NCI-H446 (cell line): Measurements from ENCODE around the gene YWHAG.
"Not testable (repeated sequence)": the region's sequence is repeated elsewhere in the genome, so short reads cannot be mapped to it uniquely, and the experiment has no call there.

ENCODE experiments used
- DNase-seq, 2 experiments: peaks; one replicate each; lab custom pipeline; 2025; lab: John Stamatoyannopoulos, UW

Gene YWHAG

DNA sequence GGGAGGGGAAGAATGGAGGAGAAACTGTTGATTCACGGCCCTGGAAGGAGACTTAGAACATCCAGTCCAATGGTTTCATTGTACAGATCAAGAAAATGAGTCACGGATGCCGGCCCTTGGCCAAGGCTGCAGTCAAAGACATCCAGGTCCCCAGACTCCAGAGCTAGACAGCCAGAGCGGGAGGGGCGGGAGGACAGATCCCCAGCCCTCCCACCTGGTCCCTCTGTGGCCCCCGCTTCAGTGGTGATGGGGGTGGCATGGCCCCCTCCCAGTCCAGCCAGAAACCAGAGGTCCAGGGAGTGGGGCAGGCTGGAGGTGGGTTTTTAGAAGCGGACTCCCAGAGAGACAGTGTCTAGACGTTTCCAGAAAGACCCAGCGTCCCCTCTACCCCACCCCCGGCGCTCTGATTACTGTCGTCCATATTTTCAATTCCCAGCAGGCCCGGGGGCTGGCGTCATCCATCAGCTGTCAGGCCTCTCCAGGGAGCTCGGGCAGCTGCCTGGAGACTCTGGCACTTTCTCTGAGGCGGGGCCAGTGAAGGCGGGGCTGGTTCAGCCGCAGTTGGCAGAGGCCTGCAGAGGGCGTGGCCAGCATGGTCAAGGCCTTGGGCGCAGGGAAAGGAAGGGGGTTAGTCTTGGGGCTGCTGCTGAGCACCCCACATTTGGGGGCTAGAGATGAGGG, 64.3 kb downstream of the YWHAG start:
- peak; percentile 25 to 84 for DNase-seq

DNA sequence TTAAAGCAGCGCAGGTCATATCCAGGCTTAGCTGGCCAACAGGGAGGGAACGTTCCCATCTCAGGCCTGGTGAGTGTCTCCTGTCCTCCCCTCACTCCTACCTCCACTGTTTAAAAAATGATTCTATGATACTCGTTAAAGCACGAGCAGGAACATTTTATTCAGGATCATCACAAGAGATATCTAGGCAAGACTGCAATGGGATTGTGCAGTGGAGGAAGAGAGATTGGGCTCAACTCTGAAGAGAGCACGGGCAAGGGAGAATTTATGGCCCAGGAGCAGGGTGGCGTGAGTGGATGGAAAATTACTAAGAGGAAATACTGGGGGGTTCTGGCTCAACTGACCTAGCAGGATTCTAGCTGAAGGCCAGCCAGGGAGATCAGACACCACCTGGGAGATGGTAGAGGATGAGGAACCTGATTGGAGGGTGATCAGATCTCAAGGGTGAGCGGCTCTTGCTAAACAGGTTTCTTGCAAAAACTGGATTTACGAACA, 65.3 kb downstream of the YWHAG start:
- DNase-seq = no peak

DNA sequence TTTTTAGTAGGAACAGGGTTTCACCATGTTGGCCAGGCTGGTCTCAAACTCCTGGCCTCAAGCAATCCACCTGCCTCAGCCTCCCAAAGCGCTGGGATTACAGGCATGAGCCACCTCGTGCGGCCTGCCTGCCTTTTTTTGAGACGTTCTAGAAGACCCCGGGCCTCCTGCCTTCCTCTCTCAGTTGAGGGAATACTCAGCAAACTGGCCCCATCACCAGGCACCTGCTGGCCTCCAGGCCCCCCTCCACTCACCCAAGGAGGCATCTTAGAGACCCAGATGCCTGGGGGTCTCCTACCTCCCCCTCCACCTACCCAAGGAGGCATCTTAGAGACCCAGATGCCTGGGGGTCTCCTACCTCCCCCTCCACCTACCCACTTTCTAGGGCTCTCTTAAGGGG, 65.9 kb downstream of the YWHAG start:
- not testable (repeated sequence) for DNase-seq

DNA sequence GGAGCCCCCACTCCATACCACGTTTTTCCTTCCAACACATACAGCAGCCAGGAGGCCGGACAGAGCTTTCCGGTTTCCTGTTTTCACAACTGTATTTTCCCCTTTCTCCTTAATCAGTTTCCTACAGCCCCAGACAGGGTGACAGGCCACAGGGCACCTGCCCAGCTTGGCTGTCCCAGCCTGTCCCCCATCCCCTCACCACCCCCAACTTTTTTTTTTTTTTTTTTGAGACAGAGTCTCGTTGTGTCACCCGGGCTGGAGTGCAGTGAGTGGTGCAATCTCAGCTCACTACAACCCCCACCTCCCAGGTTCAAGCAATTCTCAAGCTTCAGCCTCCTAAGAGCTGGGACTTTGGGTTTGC, 66.6 kb downstream of the YWHAG start:
- DNase-seq = no peak

DNA sequence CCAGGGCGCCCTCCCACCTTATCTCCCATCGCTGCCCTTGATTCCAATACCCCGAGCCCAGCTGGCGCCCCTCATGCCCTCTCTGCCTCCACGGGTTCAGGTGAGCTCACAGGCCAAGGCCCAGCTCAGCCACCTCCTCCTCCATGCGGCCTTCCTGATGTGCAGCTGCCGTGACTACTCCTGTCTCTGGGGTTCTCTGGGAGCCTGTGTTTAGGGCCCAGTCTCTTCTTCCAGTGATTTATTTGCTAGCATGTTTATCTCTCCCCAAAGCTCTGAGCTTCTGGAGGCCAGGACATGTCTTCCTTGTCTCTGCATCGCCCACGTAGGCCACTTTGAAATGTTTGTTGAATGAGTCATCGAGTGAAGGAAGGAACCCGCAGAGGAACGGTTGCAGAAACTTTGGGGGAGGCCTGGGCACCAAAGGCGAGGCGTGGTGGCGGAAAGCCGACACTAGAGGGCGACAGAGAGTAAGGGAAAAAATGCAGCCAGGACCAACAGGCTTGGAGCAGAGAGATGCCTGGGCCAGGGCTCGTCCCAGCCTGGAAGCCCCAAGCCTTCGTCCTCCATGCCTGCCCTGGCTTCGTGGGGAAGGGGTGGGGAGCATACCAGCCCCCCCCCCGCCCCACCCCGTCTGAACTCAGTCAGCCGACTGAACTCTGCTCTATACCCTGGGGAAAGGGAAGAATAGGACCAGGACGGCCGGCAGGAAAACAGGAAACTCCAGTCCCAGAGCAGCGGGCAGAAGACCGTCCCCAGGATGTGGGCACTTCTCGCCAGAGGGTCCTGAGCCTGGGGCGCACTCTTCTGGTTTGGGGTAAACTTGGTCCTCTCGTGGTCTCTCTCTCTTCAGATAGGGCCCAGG, 67.2 kb downstream of the YWHAG start:
- DNase-seq = peak; percentile 31 to 62

DNA sequence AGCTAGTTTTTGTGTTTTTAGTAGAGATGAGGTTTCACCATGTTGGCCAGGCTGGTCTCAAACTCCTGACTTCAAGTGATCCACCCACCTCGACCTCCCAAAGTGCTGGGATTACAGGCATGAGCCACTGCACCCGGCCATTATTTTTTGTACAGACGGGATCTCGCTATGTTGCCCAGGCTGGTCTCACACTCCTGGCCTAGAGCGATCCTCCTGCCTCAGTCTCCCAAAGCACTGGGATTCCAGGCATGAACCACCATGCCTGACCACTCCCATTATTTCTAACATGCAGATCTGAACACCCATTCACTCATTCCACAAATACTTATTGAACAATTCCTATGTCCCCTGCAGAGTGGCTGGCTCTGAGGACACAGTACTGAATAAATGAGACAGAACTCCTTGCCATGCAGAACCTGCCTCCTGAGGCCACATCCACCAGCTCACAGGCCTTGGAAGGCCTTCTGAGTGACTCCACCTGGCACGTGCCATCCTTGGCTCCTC, 67.9 kb downstream of the YWHAG start:
- DNase-seq = not testable (repeated sequence)

DNA sequence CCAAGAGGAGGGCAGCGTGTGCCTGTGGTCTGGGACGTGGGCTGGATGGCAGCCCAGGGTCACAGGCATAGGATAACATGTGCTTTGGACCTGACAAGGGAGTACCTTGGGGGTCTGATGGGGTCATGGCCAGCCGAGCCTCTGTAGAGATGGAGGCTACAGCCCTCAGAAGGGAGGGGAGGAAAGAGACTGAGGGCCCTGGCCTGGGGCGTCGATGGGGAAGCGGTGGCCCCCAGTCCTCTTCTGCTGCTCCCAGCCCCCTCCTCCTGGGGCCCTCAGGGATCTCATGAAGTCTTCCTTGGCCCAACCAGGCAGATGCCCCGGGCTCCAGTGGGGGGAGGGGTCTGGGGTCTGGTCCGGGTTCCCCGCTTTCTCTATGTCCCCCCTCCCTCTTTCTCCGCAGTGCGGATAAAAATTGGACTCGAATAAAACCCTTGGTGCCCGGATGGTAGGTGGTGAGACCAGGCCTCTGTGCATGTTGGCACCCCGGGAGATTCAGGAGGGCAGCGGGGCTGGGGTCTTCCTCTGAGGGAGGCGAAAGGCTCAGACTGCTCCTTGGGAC, 71.9 kb downstream of the YWHAG start:
- no peak for DNase-seq

DNA sequence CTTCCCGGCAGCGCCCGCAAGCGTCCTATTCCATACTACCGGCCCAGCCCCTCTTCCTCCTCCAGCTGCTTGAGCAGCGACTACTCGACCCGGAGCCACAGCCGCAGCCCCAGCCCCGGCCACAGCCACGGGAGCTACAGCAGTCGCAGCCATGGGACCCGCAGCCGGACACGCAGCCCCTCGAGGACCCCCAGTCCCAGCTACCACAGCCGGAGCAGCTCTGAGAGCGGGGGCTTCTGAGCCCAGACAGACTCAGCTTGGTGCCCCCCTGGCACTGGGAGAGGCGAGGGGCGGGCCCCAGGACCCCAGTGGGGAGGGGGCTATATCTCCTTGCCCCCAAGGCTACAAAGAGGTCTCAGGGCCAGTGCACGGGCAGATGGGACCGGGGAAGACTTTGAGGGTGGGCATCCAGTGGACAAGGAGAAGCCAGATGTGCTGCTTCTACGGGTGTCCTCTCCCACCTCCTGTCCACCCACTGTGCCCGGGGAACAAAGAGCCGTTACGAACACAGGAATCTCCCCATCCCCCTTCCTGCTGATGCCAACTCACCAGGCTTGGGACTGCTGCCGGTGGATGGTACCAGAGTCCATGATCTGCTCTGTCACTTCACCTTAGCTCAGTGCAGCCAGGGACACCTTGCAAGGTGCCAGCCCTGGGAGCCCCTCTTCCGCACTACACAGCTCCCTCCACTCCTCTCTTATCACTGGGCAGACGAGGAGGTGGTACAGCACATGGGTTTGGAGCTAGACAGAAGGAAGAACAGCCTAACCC, 73.0 kb downstream of the YWHAG start:
- DNase-seq = no peak

DNA sequence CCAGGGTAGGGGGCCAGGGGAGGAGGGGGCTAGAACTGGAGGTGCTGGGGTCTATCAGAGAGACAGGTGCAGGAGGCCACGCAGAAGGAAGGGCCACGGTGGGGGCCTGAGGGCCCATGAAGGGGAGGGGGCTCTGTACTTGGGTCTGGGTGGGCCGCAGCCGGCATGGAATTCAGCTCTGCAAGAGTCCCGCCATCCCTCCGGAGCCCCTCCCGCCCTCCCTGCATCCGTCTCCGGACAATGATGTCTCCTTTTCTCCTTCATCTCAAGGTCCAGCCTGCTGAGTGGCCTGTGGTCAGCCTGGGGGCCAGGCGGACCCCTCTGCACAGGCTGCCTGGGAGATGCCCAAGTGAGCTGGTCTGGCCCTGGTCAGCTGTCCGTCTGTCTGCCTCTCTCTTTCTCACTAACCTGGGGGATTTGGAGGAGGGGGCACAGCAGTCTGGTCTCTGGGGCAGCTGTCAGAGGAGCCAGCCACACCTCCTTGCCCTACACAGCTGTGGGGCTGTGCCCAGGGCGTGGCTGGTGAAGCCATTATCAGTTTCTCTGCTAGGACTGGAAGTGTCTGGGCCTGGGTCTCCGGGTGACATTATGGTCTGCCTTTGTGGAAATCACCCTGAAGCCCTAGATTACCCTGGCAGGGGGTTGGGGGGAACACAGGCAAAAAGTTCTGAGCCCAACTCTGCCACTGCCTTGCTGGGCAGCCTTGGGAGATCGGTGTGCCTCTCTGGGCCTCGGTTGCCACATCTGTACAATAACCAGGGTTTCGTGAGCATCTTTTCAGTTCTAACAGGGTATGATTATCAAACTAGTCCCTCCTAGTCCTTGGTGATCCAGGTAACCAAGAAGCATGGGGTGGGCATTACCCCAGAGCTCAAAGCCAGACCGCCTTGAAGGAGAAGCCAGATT, 75.3 kb downstream of the YWHAG start:
- no peak for DNase-seq

DNA sequence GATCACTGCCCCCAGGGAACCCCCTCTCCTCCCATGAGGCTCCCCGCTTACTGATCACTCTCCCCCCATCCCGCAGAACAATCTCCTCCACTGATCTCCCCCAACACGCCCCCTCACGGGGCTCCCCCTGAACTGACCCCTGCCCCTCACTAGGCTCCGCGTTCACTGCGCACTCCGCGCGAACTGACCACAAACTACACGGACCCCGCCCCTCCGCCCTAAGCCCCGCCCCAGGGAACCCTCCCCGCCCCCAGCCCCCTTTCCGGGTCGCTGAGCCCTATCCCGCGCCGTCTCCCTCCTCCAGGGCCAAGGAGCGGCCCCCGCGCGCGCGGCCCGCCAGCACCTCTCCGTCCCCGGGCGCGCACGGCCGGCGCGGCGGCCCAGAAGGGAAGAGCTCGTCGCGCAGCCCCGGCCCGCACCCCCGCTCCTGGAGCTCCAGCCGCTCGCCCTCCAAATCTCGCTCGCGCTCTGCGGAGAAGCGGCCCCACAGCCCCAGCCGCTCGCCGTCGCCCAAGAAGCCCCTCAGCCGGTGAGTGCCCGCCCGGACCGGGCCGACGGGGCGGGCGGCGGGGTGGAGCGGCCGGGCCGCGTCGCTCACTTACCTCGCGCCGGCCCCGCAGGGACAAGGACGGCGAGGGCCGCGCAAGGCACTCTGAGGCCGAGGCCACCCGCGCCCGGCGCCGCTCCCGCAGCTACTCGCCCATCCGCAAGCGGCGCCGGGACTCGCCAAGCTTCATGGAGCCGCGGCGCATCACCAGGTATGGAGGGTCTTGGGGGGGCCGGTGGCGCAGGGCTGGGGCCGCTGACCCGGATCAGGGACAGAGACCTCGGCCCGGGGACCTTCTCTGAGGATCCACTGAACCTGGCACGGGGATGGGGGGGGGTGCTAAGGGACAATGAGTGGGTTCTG, 76.2 kb downstream of the YWHAG start:
- no peak for DNase-seq

DNA sequence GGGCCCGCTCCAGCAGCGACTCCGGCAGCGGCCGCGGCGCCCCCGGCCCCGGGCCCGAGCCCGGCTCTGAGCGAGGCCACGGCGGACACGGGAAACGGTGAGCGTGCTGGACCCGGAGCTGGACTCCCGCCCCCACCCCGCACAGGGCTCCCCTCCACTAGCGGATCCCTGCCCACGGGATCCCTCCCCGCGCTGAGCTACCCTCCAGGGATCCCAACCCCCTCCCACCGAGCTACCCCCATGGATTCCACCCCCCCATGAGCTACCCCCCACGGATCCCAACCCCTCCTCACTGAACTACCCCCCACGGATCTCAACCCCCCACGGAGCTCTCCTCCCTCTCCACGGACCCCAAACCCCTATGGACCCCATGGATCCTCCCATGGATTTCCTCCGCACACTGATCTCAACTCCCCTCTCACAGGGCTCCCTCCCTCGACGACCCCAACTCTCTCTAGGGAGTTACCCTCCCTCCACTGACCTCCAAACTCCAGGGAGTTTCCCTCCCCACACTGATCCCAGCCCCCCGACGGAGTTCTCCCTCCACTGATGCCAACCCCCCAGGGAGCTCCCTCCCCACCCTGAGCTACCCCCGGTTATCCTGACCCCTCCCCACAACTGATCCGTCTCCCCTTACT, 77.0 kb downstream of the YWHAG start:
- DNase-seq = no peak

DNA sequence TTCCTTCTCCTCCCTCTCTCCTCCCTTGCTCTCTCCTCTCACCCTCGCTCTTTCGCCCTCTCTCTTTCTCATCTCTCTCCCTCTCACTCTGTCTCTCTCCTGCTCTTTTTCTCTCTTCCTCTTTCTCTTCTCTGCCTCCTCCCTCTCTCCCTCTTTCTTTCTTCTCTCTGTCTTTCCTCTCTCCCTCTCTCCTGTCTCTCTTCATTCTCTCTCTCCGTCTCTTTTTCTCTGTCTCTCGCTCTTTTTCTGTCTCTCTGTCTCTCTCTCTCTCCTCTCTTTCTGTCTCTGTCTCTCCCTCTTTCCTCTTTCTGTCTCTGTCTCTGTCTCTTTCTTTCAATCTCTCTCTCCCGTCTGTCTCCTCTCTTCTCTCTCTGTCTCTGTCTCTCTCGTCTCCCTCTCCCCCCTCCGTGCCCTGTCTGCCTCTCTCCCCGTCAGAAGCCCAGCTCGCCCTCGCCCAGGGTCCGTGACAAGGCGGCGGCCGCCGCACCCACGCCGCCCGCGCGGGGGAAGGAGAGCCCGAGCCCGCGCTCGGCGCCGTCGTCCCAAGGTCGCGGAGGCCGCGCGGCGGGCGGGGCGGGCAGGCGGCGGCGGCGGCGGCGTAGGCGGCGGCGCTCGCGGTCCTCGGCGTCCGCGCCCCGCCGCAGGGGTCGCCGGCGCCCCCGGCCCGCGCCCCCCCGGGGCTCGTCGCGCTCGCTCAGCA, 77.6 kb downstream of the YWHAG start:
- DNase-seq = no peak

DNA sequence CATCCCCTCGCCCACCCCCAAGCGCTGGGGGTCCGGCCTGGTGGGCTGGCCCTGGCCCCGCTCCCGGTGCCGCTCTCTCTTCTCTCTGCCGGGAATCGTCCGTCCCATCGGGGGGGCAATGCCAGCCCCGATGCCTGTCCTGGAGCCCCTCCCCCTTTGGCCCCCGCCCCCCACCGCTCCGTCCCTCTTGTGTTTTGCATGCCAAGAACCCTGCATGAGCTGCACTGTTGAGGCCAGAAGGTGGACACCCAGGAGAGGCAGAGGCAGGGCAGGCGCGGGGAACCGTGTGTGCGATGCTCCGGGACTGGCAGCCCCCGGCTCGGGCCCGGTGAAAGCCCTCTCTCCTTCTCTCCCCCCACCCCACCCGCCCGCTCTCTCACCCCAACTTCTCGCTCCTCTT, 78.4 kb downstream of the YWHAG start:
- DNase-seq = no peak

DNA sequence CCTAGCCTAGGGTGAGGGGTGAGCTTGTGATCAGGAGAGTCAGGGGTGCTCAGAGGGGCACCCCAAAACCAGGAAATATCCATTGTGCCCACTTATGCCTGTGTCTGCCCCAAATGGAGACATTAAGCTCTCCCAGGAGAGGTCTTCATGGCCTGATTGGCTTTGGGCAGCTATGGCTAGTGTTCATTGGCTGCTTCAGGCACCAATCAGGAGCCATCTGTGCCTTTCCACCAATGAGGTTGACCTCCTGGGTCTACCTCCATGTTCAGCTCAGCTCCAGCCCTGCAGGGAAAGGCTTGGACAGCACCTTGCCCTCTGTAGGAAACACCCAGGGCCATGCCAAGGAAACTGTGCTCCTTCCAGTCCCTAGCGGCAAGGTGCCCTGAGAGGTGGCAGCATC, 80.3 kb downstream of the YWHAG start:
- no peak for DNase-seq
